ENCODE measurements around the gene FAM83G. TPM values are rescaled to one million over a fixed set of nuclear protein-coding genes. Genes with fewer than 3 reads are reported as not detected.

The FAM83G gene
- total and polyA plus RNA-seq, 2 experiments from 2014 or later = 14.7 to 25.4 TPM

DNA sequence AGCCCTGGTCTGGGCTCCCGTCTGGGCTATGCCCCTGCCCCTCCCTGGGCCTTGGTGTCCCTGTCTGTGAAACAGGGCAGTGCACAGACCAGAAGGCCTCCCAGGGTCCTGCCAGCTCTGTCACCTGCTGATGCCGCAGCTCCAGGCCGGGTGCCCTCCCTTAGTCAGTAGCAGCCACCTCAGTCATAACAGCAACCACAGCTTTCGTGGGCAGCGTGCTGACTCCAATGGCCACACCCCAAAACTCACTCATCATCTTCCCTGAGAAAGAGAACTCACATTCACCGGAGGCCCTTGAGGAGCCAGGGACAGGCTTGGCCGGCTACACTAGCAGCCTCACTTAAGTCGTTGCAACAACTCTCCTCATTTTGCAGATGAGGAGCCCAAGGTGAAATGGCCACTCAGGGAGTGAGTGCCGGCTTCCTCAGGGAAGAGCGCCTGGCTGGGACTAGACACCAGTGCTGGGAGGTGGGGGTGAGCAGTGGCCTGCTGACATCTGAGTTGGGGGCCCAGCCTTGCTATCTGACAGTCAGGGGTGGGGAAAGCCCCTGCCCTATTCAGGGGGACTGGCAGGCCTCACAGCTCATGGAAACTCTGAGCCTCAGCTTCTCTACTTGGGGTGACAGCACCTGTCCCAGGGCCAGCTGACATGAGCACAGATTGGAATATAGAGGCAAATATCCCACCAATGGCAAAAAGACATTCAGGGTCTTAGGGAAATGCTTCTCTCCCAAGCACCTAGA is 30.0 kb downstream of the FAM83G start:
- no peaks in the 10 kb centered on the region for H3K9me3 ChIP-seq (ENCODE audit: low read depth)
- no peaks in the 10 kb centered on the region for H3K79me2 ChIP-seq
- no peaks in the 10 kb centered on the region for H3K27me3 ChIP-seq
- TF ChIP-seq EZH2 (IDR thresholded peaks at IDR 0.05; ENCODE audit: borderline replicate concordance) (no peak), EZH2phosphoT487 (IDR thresholded peaks at IDR 0.05; ENCODE audit: low read depth, severe bottlenecking, unreplicated experiment) (no peak)
- TF ChIP-seq, protein P1, sequence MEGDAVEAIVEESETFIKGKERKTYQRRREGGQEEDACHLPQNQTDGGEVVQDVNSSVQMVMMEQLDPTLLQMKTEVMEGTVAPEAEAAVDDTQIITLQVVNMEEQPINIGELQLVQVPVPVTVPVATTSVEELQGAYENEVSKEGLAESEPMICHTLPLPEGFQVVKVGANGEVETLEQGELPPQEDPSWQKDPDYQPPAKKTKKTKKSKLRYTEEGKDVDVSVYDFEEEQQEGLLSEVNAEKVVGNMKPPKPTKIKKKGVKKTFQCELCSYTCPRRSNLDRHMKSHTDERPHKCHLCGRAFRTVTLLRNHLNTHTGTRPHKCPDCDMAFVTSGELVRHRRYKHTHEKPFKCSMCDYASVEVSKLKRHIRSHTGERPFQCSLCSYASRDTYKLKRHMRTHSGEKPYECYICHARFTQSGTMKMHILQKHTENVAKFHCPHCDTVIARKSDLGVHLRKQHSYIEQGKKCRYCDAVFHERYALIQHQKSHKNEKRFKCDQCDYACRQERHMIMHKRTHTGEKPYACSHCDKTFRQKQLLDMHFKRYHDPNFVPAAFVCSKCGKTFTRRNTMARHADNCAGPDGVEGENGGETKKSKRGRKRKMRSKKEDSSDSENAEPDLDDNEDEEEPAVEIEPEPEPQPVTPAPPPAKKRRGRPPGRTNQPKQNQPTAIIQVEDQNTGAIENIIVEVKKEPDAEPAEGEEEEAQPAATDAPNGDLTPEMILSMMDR (IDR thresholded peaks at IDR 0.05; ENCODE audit: poor library complexity) = no peak
- H3K4me2 ChIP-seq = no peak overlapping the region
- peaks cover 6% of the 10 kb centered on the region for H3K4me1 ChIP-seq (ENCODE audit: insufficient read depth)
- H2AFZ ChIP-seq = no peak overlapping the region
- H4K20me1 ChIP-seq (ENCODE audit: insufficient read depth, poor library complexity, severe bottlenecking) = no peaks in the 10 kb centered on the region
- H3K9me2 ChIP-seq (replicated peaks; ENCODE audit: insufficient read depth) = no peaks in the 10 kb centered on the region
- no peak overlapping the region for H3K27ac ChIP-seq
- WGBS (ENCODE audit: low lambda C conversion rate, missing lambda C conversion rate) = 92% methylated on average over 10 of the region's 10 CpGs
- no peak overlapping the region for H3K4me3 ChIP-seq
- DNase-seq (ENCODE audit: low spot score) = no peak
- H3K36me3 ChIP-seq (replicated peaks; ENCODE audit: insufficient read depth, low read depth) = no peaks in the 10 kb centered on the region

DNA sequence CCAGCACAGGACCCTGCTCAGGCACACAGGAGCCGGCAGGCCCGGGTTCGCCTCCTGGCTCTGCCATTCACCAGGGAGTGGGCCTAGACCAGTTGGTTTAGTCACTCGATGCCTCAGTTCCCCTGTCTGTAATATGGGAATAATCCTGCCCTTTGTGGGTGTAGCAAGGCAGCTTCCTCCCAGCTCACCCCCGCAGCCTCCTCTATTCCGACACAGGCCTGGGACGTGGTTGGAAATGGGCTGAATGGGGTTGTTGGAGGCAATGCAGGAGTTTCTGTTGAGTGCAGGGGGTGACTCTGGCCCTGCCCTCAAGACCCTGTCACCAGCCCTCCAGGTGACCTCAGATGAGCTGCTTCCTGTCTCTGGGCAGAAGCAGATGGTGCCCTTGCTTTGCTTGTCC is 32.8 kb downstream of the FAM83G start:
- Histone ChIP-seq H3K4me3 (no peak overlapping the region), H2AFZ (no peak overlapping the region), H3K27ac (no peak overlapping the region), H3K4me2 (no peak overlapping the region), H3K27me3 (no peaks in the 10 kb centered on the region), H3K9me2 (replicated peaks; ENCODE audit: insufficient read depth) (no peaks in the 10 kb centered on the region), H3K4me1 (ENCODE audit: insufficient read depth) (peaks cover 24% of the 10 kb centered on the region), H4K20me1 (ENCODE audit: insufficient read depth, poor library complexity, severe bottlenecking) (no peaks in the 10 kb centered on the region), H3K9me3 (ENCODE audit: low read depth) (no peaks in the 10 kb centered on the region), H3K36me3 (replicated peaks; ENCODE audit: insufficient read depth, low read depth) (no peaks in the 10 kb centered on the region), H3K79me2 (no peaks in the 10 kb centered on the region)
- TF ChIP-seq EZH2 (IDR thresholded peaks at IDR 0.05; ENCODE audit: borderline replicate concordance) (no peak), EZH2phosphoT487 (IDR thresholded peaks at IDR 0.05; ENCODE audit: low read depth, severe bottlenecking, unreplicated experiment) (no peak)
- TF ChIP-seq, protein P1 (IDR thresholded peaks at IDR 0.05; ENCODE audit: poor library complexity) = no peak
- WGBS (ENCODE audit: low lambda C conversion rate, missing lambda C conversion rate) = 94% methylated on average over 7 of the region's 7 CpGs
- no peak for DNase-seq (ENCODE audit: low spot score)

DNA sequence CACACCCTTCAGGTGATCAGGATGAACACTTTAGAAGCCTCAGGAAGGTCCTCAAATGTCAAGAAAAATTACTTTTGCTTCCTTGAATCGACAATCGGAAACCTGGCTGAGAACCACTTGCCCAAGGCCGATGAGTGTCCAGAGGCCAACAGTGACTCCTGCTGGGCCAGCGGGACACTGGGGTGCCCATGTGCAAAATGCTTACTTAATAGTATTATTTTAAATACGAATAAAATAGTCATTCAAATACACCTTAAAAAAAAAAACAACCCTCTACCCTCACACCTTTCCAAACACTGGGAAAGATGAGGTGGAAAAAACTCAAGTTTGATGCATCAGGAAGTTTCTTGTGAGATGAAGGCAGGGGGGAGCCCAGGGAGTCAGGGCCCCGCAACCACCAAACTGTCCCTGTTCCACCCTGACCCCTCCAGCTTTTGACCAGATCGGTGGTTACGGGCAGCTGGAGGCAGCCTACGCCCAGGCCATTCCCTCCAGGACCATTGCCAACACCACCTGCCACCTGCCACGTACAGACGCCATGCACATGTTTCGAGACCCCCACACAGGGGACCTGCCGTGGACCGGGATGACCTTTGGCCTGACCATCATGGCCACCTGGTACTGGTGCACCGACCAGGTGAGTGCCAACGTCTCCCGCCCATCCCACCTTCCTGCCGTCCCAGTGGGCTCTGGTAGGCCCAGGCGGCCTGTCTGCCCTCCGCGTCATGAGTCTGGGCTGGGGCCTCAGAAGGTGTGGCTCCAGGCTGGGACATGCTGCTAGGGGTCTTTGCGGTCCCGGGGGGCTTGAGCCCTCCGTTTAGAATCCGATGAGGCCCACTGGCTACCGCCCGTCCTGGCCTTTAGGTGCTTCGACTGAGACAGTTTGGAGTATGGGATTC is 33.7 kb downstream of the FAM83G start:
- no peak for DNase-seq (ENCODE audit: low spot score)
- Histone ChIP-seq H4K20me1 (ENCODE audit: insufficient read depth, poor library complexity, severe bottlenecking) (no peaks in the 10 kb centered on the region), H3K9me2 (replicated peaks; ENCODE audit: insufficient read depth) (no peaks in the 10 kb centered on the region), H3K4me1 (ENCODE audit: insufficient read depth) (peaks cover 24% of the 10 kb centered on the region), H3K27me3 (no peaks in the 10 kb centered on the region), H3K9me3 (ENCODE audit: low read depth) (no peaks in the 10 kb centered on the region), H3K36me3 (replicated peaks; ENCODE audit: insufficient read depth, low read depth) (no peaks in the 10 kb centered on the region), H3K4me3 (no peak overlapping the region), H3K4me2 (no peak overlapping the region), H3K79me2 (no peaks in the 10 kb centered on the region), H3K27ac (no peak overlapping the region), H2AFZ (no peak overlapping the region)
- WGBS (ENCODE audit: low lambda C conversion rate, missing lambda C conversion rate) = 94% methylated on average over 28 of the region's 28 CpGs
- TF ChIP-seq, protein P1 (IDR thresholded peaks at IDR 0.05; ENCODE audit: poor library complexity) = peak; percentile 10
- TF ChIP-seq EZH2 (IDR thresholded peaks at IDR 0.05; ENCODE audit: borderline replicate concordance) (no peak), EZH2phosphoT487 (IDR thresholded peaks at IDR 0.05; ENCODE audit: low read depth, severe bottlenecking, unreplicated experiment) (no peak)

All from hepatocyte (in vitro differentiated cells).